IgD-negative memory B cell (primary cell): ENCODE measurements around the gene NFKBIE. TPM values are rescaled to one million over a fixed set of nuclear protein-coding genes. Genes with fewer than 3 reads are reported as not detected.
A peak's percentile ranks its signal among the peaks of the same experiment; 100 is the strongest.
"Not testable (repeated sequence)": the region's sequence is repeated elsewhere in the genome, so short reads cannot be mapped to it uniquely, and the experiment has no call there.

Experiments
- H3K27ac Mint-ChIP-seq, 3 donors: one replicate each; pipeline ENCODE4 v1.8.0; 2020 to 2022; ENCODE audit warnings: mild to moderate bottlenecking in 3 of 3, mixed read lengths in 3 of 3, moderate library complexity in 1 of 3
- H3K27me3 Mint-ChIP-seq: one replicate; pipeline ENCODE4 v1.8.0; 2021; ENCODE audit warnings: mixed read lengths
- H3K36me3 Mint-ChIP-seq: one replicate; pipeline ENCODE4 v1.8.0; 2020; ENCODE audit warnings: mild to moderate bottlenecking, mixed read lengths
- H3K4me1 Mint-ChIP-seq, 3 donors: one replicate each; pipeline ENCODE4 v1.8.0; 2020 to 2022; ENCODE audit warnings: mixed read lengths in 3 of 3, mild to moderate bottlenecking in 1 of 3
- H3K4me3 Mint-ChIP-seq, 4 donors: one replicate each; pipeline ENCODE4 v1.8.0; 2020 to 2022; ENCODE audit warnings: mild to moderate bottlenecking in 4 of 4, mixed read lengths in 4 of 4, moderate library complexity in 3 of 4
- H3K9me3 Mint-ChIP-seq, 3 donors: one replicate each; pipeline ENCODE4 v1.8.0; 2020 to 2021; ENCODE audit warnings: mixed read lengths in 3 of 3, mild to moderate bottlenecking in 1 of 3
- polyA plus RNA-seq: library from polyadenylated mRNA; unstranded; fragments of 300-500 nt; fragmentation: Illumina TruSeq; gene quantifications from one replicate; pipeline ENCODE4 v1.2.3, GENCODE V29; 2021

The NFKBIE gene
- polyA plus RNA-seq, 1 donor from 2014 or later = 23.5 TPM

- H3K9me3 Mint-ChIP-seq = no peaks in the 10 kb centered on the region
- no peaks in the 10 kb centered on the region for H3K36me3 Mint-ChIP-seq
- H3K27me3 Mint-ChIP-seq = no peaks in the 10 kb centered on the region
- peak overlapping the region; percentile 79 to 91 (median 90) for H3K27ac Mint-ChIP-seq
- H3K4me3 Mint-ChIP-seq = peak overlapping the region; percentile 82 to 96 (median 93)
- peaks cover 0 to 5% (median 3%) of the 10 kb centered on the region in 3 donors for H3K4me1 Mint-ChIP-seq
Measured at GRCh38 chr6:44237813-44238433, 27.4 kb downstream of the NFKBIE start.

GRCh38 chr6:44237021-44237812, 28.1 kb downstream of the NFKBIE start:
- H3K9me3 Mint-ChIP-seq = no peaks in the 10 kb centered on the region
- H3K27me3 Mint-ChIP-seq = no peaks in the 10 kb centered on the region
- H3K4me1 Mint-ChIP-seq = peaks cover 0 to 5% (median 3%) of the 10 kb centered on the region in 3 donors
- H3K36me3 Mint-ChIP-seq = no peaks in the 10 kb centered on the region
- H3K27ac Mint-ChIP-seq = peak overlapping the region; percentile 79 to 91 (median 90)
- H3K4me3 Mint-ChIP-seq = peak overlapping the region; percentile 82 to 96 (median 93)

- H3K27ac Mint-ChIP-seq = no peak overlapping the region
- peaks cover 0 to 5% (median 3%) of the 10 kb centered on the region in 3 donors for H3K4me1 Mint-ChIP-seq
- H3K9me3 Mint-ChIP-seq = no peaks in the 10 kb centered on the region
- H3K36me3 Mint-ChIP-seq = no peaks in the 10 kb centered on the region
- no peak overlapping the region for H3K4me3 Mint-ChIP-seq
- H3K27me3 Mint-ChIP-seq = no peaks in the 10 kb centered on the region
Measured at GRCh38 chr6:44235891-44236516, 29.3 kb downstream of the NFKBIE start.

GRCh38 chr6:44235269-44235668, 30.1 kb downstream of the NFKBIE start:
- Mint-ChIP-seq H3K27me3 (no peaks in the 10 kb centered on the region), H3K4me1 (peaks cover 0 to 5% (median 3%) of the 10 kb centered on the region in 3 donors), H3K4me3 (peak overlapping the region in 1 of 4 donors; percentile 61), H3K36me3 (peaks cover 2% of the 10 kb centered on the region), H3K27ac (no peak overlapping the region), H3K9me3 (no peaks in the 10 kb centered on the region)

DNA sequence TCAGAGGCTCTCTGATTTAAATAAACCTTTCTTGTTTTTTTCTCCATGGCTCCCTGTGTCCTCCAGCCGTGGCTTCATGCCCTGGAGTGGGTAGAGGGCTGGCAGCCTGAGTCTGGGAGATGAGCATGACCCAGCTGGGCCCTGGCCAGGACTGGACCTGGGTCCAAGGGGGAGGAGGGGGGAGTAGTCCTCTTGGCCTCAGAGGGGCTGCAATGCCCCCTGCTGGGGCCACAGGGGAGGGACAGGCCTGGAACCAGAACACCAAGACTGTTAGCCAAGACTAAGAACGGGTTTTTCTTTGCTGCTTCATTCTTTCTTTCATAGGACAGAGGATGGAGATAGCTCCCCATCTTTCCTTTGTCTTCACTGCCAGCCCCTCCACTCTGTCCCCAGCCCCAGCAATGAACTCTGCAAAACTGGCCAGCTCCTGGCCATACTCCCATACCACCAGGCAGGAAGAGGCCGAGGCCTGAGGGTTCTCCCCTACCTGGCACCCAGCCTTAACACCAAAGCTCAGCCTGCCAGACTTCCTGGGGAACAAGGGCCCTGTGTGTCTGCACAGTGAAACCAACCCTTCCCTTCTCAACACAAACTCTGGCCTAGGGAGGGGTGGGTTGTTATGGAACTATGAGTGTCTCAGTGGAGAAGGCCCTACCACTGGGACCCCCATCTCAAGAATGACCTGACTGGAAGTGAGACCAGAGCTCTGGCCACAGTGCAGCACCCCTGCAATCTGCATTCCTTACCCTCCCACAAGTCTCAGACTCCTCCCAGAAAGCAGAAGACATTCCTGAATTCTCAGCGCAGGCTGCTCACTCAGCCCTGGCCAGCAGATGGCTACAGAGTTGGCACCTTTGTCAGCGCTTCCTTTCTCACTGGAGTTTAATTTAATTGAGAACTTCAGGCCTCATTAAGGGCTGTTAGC, 31.0 kb downstream of the NFKBIE start:
- H3K4me1 Mint-ChIP-seq = peaks cover 0 to 5% (median 3%) of the 10 kb centered on the region in 3 donors
- H3K27me3 Mint-ChIP-seq = no peaks in the 10 kb centered on the region
- H3K27ac Mint-ChIP-seq = peak overlapping the region in 1 of 3 donors; percentile 25
- H3K9me3 Mint-ChIP-seq = no peaks in the 10 kb centered on the region
- H3K36me3 Mint-ChIP-seq = peaks cover 2% of the 10 kb centered on the region
- H3K4me3 Mint-ChIP-seq = no peak overlapping the region

- peak overlapping the region in 1 of 3 donors; percentile 25 for H3K27ac Mint-ChIP-seq
- H3K9me3 Mint-ChIP-seq = no peaks in the 10 kb centered on the region
- H3K4me1 Mint-ChIP-seq = peaks cover 0 to 5% (median 3%) of the 10 kb centered on the region in 3 donors
- no peak overlapping the region for H3K4me3 Mint-ChIP-seq
- H3K36me3 Mint-ChIP-seq = peaks cover 2% of the 10 kb centered on the region
- no peaks in the 10 kb centered on the region for H3K27me3 Mint-ChIP-seq
Measured at GRCh38 chr6:44233567-44234100, 31.7 kb downstream of the NFKBIE start.

DNA sequence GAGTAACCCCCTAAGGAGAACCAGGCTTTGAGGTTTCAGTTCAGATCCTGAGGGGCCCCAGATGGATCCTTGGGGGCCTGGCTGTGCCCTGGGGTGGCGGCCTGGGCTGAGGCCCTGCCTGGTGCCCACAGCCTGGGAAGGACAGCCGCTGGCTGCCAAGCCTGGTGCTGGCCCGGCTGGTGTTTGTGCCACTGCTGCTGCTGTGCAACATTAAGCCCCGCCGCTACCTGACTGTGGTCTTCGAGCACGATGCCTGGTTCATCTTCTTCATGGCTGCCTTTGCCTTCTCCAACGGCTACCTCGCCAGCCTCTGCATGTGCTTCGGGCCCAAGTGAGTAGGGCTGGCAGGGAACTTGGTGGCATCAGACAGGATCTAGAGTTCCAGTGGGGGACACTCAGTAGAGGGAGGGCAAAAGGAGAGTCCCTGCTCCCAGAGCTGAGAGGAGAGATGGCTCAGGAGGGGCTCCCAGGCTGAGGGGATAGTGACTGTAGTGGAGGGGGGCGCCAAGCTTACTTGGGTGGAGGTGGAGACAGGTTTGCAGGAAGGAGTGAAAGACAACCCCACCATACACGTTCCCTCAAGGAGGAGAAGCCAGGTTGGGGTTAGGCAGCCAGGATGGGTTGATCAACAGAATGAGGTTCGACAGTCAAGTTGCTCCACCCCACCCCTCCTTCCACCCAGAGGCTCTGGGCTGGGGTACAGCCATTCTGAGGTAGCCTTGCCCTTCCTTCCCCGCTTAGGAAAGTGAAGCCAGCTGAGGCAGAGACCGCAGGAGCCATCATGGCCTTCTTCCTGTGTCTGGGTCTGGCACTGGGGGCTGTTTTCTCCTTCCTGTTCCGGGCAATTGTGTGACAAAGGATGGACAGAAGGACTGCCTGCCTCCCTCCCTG, 32.4 kb downstream of the NFKBIE start:
- Mint-ChIP-seq H3K4me1 (peaks cover 0 to 4% (median 3%) of the 10 kb centered on the region in 3 donors), H3K27me3 (no peaks in the 10 kb centered on the region), H3K36me3 (peaks cover 2% of the 10 kb centered on the region), H3K27ac (no peak overlapping the region), H3K4me3 (no peak overlapping the region), H3K9me3 (no peaks in the 10 kb centered on the region)

DNA sequence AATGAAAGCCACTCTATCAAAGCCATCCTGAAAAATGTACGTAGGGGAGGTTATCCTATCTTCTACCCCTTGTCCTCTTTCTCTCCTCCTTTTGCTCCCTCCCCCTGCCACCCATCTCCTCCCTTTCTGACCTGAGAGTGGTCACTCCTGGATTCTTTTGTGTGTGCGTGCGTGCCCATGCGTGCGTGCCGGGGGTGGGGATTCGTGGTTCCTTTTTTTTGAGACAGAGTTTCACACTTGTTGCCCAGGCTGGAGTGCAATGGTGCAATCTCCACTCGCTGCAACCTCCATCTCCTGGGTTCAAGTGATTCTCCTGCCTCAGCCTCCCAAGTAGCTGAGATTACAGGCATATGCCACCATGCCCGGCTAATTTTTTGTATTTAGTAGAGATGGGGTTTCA, 33.9 kb downstream of the NFKBIE start:
- H3K27ac Mint-ChIP-seq, H3K27me3 Mint-ChIP-seq, H3K4me1 Mint-ChIP-seq, H3K36me3 Mint-ChIP-seq, H3K4me3 Mint-ChIP-seq, H3K9me3 Mint-ChIP-seq: not testable (repeated sequence)

- peaks cover 2% of the 10 kb centered on the region for H3K36me3 Mint-ChIP-seq
- no peaks in the 10 kb centered on the region for H3K27me3 Mint-ChIP-seq
- H3K4me3 Mint-ChIP-seq = peak overlapping the region in 1 of 4 donors; percentile 20
- no peak overlapping the region for H3K27ac Mint-ChIP-seq
- no peaks in the 10 kb centered on the region for H3K4me1 Mint-ChIP-seq
- H3K9me3 Mint-ChIP-seq = no peaks in the 10 kb centered on the region
Measured at GRCh38 chr6:44230034-44230675, 35.2 kb downstream of the NFKBIE start.

GRCh38 chr6:44229376-44230033, 35.8 kb downstream of the NFKBIE start:
- no peak overlapping the region for H3K4me3 Mint-ChIP-seq
- peak overlapping the region in 1 of 3 donors; percentile 31 for H3K27ac Mint-ChIP-seq
- H3K9me3 Mint-ChIP-seq = no peaks in the 10 kb centered on the region
- peaks cover 2% of the 10 kb centered on the region for H3K36me3 Mint-ChIP-seq
- H3K27me3 Mint-ChIP-seq = no peaks in the 10 kb centered on the region
- peaks cover 0 to 2% (median under 1%) of the 10 kb centered on the region in 3 donors for H3K4me1 Mint-ChIP-seq

GRCh38 chr6:44228836-44229235, 36.5 kb downstream of the NFKBIE start:
- peaks cover 0 to 5% (median 5%) of the 10 kb centered on the region in 3 donors for H3K4me1 Mint-ChIP-seq
- no peak overlapping the region for H3K4me3 Mint-ChIP-seq
- peaks cover 2% of the 10 kb centered on the region for H3K36me3 Mint-ChIP-seq
- no peak overlapping the region for H3K27ac Mint-ChIP-seq
- H3K27me3 Mint-ChIP-seq = no peaks in the 10 kb centered on the region
- no peaks in the 10 kb centered on the region for H3K9me3 Mint-ChIP-seq

DNA sequence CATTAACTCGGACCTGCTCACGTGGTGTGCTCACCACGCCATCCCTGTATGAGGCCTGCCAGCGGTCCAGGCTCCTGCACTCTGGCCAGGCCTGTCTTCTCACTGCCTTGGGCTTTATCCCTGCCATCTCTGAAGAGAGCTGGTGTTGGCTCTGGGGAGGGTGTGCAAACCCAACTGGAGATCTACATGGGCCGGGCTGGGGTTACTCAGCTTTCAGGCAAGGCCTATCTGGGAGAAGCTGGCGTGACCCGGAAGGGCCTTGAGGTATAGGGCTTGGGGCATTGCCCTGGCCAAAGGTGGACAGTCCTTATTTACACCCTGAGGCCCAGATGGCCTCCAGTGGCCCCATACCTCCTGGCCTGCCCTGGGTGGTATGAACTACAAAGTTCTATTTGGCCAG, 36.9 kb downstream of the NFKBIE start:
- peaks cover 2% of the 10 kb centered on the region for H3K36me3 Mint-ChIP-seq
- no peak overlapping the region for H3K4me3 Mint-ChIP-seq
- no peak overlapping the region for H3K27ac Mint-ChIP-seq
- H3K27me3 Mint-ChIP-seq = no peaks in the 10 kb centered on the region
- peaks cover 0 to 5% (median 5%) of the 10 kb centered on the region in 3 donors for H3K4me1 Mint-ChIP-seq
- H3K9me3 Mint-ChIP-seq = no peaks in the 10 kb centered on the region

DNA sequence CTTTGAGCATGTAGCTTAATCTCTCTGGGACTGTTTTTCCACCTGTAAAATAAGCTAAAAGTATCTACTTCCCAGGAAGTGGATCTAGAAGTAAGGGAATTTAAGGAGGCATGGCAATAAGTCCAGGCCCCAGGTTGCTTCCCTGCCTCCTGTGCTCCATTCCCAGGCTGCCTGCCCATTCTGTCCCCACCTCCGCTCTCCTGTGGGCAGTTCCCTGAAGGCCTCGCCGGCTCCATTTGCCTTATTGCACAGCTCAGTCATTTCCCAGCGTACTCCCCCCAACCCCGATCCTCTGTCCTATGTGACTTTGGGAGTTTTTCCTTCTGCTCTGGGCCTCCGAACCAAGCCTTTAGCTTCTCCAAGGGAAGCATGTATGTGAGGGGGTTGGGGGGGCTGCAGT, 37.3 kb downstream of the NFKBIE start:
- Mint-ChIP-seq H3K27ac (no peak overlapping the region), H3K27me3 (peaks cover under 1% of the 10 kb centered on the region), H3K36me3 (peaks cover 2% of the 10 kb centered on the region), H3K4me1 (peaks cover 0 to 5% (median 5%) of the 10 kb centered on the region in 3 donors), H3K9me3 (no peaks in the 10 kb centered on the region), H3K4me3 (no peak overlapping the region)
